ENCODE data around the gene CES5A. TPM values are rescaled to one million over a fixed set of nuclear protein-coding genes. Genes with fewer than 3 reads are reported as not detected.
"Not testable (repeated sequence)": the region's sequence is repeated elsewhere in the genome, so short reads cannot be mapped to it uniquely, and the experiment has no call there.

The CES5A gene
- total RNA-seq, 1 donor: not detected

DNA sequence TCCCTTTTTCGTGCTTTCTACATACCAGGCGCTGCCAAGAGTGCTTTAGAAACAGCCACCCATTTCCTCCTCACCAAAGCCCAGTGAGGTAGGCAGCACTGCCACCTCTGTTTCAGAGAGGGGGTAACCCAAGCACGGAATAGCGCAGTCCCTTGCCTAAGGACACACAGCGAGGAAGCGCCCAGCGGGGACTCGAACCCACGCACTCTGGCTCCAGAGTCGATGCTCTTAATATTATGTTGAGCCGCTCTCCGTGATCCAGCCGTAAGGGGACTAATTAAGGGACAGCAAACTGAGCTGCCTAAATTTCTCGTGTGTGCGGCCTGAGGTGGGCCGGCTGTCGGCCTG lies 42.8 kb downstream of the CES5A start:
- H3K4me3 ChIP-seq (ENCODE audit: low read depth, low read length): no peak overlapping the region
- TF ChIP-seq, protein P1, sequence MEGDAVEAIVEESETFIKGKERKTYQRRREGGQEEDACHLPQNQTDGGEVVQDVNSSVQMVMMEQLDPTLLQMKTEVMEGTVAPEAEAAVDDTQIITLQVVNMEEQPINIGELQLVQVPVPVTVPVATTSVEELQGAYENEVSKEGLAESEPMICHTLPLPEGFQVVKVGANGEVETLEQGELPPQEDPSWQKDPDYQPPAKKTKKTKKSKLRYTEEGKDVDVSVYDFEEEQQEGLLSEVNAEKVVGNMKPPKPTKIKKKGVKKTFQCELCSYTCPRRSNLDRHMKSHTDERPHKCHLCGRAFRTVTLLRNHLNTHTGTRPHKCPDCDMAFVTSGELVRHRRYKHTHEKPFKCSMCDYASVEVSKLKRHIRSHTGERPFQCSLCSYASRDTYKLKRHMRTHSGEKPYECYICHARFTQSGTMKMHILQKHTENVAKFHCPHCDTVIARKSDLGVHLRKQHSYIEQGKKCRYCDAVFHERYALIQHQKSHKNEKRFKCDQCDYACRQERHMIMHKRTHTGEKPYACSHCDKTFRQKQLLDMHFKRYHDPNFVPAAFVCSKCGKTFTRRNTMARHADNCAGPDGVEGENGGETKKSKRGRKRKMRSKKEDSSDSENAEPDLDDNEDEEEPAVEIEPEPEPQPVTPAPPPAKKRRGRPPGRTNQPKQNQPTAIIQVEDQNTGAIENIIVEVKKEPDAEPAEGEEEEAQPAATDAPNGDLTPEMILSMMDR (IDR thresholded peaks at IDR 0.05; ENCODE audit: insufficient read depth, low read depth, low read length): no peak
- no peak for DNase-seq (ENCODE audit: low read depth)

DNA sequence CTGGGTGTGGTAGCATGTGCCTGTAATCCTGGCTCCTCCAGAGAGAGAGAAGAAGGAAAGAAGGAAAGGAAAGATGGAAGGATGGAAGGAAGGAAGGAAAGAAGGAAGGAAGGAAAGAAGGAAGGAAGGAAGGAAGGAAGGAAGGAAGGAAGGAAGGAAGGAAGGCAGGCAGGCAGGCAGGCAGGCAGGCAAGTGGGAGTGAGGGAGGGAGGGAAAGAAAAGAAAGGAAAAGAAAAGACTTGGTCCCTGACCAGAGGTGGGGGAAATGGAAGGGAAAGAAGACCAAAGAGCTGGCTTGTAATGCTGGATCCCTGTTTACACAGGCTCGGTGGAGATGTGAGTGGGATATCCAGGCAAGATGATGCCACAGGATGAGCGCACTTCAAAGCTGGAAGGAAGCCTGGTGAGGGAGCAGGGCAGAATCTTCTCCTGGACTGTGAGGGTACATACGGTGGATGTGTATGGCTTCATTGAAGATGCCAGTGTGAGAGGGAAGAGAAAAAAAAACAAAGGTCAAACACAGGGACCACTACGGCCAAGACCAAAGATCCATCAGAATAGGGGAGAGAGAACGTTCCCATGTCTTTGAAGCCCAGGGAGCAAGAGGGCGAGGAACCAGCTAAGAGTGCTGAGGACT lies 44.4 kb downstream of the CES5A start:
- DNase-seq (ENCODE audit: low read depth): no peak
- TF ChIP-seq, protein P1 (IDR thresholded peaks at IDR 0.05; ENCODE audit: insufficient read depth, low read depth, low read length): no peak
- H3K4me3 ChIP-seq (ENCODE audit: low read depth, low read length): no peak overlapping the region

DNA sequence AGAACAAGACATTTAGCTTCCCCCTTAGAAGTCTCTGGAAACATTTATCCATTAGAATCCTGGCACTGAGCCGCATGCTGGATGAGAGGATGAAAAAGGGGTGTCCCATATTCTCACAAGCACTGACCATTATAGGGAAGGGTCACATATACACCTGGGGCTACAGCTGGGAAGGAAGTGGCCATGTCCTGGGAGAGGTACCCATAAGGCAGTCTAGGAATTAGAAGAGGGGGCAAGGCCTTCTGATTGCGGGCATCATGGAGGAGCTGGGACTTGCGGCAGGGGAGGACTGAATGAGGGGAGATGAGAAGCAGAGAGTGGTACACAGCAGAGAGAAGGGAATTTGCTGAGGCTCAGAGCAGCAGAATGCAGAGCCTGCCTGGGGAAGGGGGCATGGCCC lies 45.9 kb downstream of the CES5A start:
- DNase-seq (ENCODE audit: low read depth); H3K4me3 ChIP-seq (ENCODE audit: low read depth, low read length): not testable (repeated sequence)

DNA sequence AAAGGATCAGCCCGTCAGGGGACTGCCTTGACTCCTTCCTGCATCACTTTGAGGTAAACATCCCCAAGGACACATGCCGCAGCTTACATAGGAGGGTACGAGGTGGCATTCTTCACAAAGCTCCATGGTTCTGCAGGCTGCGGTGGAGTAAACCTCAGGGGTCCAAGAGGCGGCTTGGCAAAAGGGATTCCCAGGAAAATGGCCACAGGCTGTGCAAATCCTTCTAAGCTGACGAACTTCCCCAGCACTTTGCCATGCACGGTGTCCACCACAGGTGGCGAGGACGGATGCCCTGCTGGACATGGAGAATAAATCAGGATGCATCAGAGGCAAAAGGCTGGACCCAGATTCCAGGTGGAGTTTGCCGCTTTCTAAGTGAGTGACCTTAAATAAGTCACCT lies 46.5 kb downstream of the CES5A start:
- DNase-seq (ENCODE audit: low read depth): no peak
- no peak overlapping the region for H3K4me3 ChIP-seq (ENCODE audit: low read depth, low read length)
- TF ChIP-seq, protein P1 (IDR thresholded peaks at IDR 0.05; ENCODE audit: insufficient read depth, low read depth, low read length): no peak

DNA sequence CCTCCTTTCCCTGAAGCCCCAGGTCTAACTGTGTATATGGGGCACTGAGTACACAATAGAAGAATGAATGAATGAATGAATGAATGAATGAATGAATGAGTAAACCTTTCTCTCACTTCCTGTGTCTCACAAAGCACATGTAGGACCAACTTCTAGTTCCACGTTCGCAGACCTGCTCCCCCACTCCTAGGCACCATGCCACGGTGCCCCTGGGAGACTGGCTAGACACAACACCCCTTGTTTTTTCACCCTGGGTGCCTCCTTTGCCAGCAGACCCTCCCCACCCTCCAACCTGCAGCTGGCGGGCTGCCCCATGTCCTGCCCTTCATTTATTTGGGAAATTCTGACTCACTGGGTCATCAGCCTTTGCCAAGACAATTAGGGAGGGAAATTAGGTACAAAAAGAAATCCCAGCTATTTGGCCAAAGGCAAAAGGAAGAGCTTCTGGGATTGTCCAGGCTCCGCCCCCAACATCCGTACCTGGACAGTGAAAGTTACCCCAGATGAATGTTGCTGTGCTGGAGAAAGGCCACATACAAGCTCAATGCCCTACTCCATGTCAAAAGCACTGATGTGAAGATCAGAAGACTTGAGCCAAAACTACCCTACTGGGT lies 50.0 kb downstream of the CES5A start:
- no peak for DNase-seq (ENCODE audit: low read depth)
- TF ChIP-seq, protein P1 (IDR thresholded peaks at IDR 0.05; ENCODE audit: insufficient read depth, low read depth, low read length): no peak
- H3K4me3 ChIP-seq (ENCODE audit: low read depth, low read length): no peak overlapping the region

DNA sequence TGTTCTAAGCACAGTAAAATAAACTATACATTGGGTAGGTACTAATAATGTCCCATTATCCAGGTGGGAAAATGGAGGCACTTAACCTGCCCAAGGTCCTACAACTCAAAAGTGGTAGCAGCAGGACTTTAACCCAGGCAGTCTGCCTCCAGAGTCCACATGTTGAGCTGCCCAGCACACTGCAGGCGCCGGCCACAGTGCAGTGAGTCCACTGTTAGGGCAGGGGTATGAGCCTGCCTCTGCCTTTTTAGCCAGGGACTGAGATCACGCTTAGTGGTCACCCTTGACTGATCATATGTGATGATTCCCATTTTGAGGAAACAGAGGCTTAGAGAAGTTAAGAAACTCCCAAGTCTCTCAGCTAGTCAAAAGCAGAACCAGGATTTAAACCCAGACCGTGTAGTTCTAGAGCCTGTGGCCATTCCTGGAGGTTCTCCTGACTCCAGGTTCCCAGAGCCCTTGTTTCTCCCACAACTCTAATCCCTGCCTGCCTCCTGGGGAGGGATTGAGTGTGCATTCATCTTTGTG lies 50.6 kb downstream of the CES5A start:
- TF ChIP-seq, protein P1 (IDR thresholded peaks at IDR 0.05; ENCODE audit: insufficient read depth, low read depth, low read length): no peak
- H3K4me3 ChIP-seq (ENCODE audit: low read depth, low read length): no peak overlapping the region
- no peak for DNase-seq (ENCODE audit: low read depth)

DNA sequence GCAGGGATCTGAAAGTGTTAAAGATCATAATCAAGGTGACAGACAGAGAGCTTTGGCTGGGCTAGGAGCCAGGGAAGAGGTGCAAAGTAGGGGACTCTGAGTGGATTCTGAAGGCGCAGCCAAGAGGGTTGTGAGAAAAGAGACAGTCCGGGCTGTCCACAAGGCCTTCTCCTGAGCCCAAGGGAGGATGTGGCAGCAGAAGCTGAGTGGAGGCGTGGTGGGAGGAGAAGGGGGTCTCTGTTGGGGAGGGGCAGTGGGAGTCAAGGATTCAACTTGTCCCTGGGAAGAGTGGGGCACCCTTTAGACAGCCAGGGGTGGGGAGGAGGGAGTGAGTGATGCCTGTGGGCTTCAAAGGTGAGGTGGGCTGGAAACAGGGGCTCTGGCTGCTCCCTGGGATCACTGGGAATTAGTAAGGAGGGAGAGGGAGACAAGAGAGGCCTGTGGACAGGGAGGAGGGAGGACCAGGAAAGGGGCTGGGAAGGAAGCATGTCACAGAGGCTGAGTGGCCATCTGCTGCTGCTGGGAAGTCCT lies 52.8 kb downstream of the CES5A start:
- DNase-seq (ENCODE audit: low read depth): no peak
- TF ChIP-seq, protein P1 (IDR thresholded peaks at IDR 0.05; ENCODE audit: insufficient read depth, low read depth, low read length): no peak
- H3K4me3 ChIP-seq (ENCODE audit: low read depth, low read length): no peak overlapping the region
